Keratinocyte (primary cell): ENCODE data around the gene TRAPPC2. TPM values are rescaled to one million over a fixed set of nuclear protein-coding genes. Genes with fewer than 3 reads are reported as not detected.

Experiments
- DNase-seq: peaks from one replicate; pipeline ENCODE4 v3.0.0-alpha.2; 2011; ENCODE audit warnings: low read depth, missing footprints, low spot score
- FAIRE-seq: peaks from 2 replicates; lab custom pipeline; 2011; peaks lifted over from hg19 to GRCh38; lab: Jason Lieb, UNC
- H2AFZ ChIP-seq: 2 replicates; pipeline ENCODE4 v1.6.0; 2012; ENCODE audit warnings: low read length, control low read depth, inconsistent platforms; ENCODE audit not compliant: control insufficient read depth
- H3K27ac ChIP-seq: 2 replicates; pipeline ENCODE4 v1.5.1; 2011; ENCODE audit warnings: low read length; ENCODE audit not compliant: control insufficient read depth, insufficient read depth
- H3K27me3 ChIP-seq: 3 replicates; pipeline ENCODE4 v1.6.0; 2011; ENCODE audit warnings: low read length; ENCODE audit not compliant: control insufficient read depth, insufficient read depth; ENCODE audit errors: extremely low read depth
- H3K36me3 ChIP-seq, 2 experiments: 2 replicates in 1 of 2; 3 replicates in 1 of 2; pipeline ENCODE4 v1.5.1; 2011; ENCODE audit warnings: low read length in 2 of 2, mild to moderate bottlenecking in 1 of 2; ENCODE audit not compliant: control insufficient read depth in 2 of 2, insufficient read depth in 2 of 2; ENCODE audit errors: extremely low read depth in 1 of 2
- H3K4me1 ChIP-seq: 3 replicates; pipeline ENCODE4 v1.5.1; 2011; ENCODE audit warnings: low read length; ENCODE audit not compliant: control insufficient read depth, insufficient read depth; ENCODE audit errors: extremely low read depth
- H3K4me2 ChIP-seq: 3 replicates; pipeline ENCODE4 v1.6.0; 2011; ENCODE audit warnings: low read depth, low read length; ENCODE audit not compliant: control insufficient read depth, insufficient read depth; ENCODE audit errors: extremely low read depth
- H3K4me3 ChIP-seq, 3 experiments: fragments of 200-600 bp in 1 of 3; sonication (generic) in 1 of 3; 2 replicates in 2 of 3; 3 replicates in 1 of 3; pipeline ENCODE4 v1.5.1; 2011 to 2016; ENCODE audit warnings: low read length in 3 of 3, mild to moderate bottlenecking in 3 of 3, control low read depth in 2 of 3, inconsistent platforms in 1 of 3, low read depth in 1 of 3, mixed read lengths in 1 of 3, mixed run types in 1 of 3, moderate library complexity in 1 of 3; ENCODE audit not compliant: control insufficient read depth in 2 of 3, insufficient read depth in 2 of 3; ENCODE audit errors: extremely low read depth in 1 of 3
- H3K79me2 ChIP-seq: 2 replicates; pipeline ENCODE4 v1.6.0; 2012; ENCODE audit warnings: low read length; ENCODE audit not compliant: control insufficient read depth, insufficient read depth
- H3K9ac ChIP-seq: 3 replicates; pipeline ENCODE4 v1.6.0; 2011; ENCODE audit warnings: low read length; ENCODE audit not compliant: control insufficient read depth, insufficient read depth; ENCODE audit errors: extremely low read depth
- H3K9me1 ChIP-seq: 3 replicates; pipeline ENCODE4 v1.6.0; 2011; ENCODE audit warnings: low read length; ENCODE audit not compliant: control insufficient read depth, insufficient read depth; ENCODE audit errors: extremely low read depth
- H3K9me3 ChIP-seq: 2 replicates; pipeline ENCODE4 v1.5.1; 2012; ENCODE audit warnings: low read depth, low read length; ENCODE audit not compliant: control insufficient read depth
- H4K20me1 ChIP-seq: 3 replicates; pipeline ENCODE4 v1.6.0; 2011; ENCODE audit warnings: low read length; ENCODE audit not compliant: control insufficient read depth, insufficient read depth; ENCODE audit errors: extremely low read depth
- EZH2 ChIP-seq: IDR thresholded peaks from one replicate; pipeline ENCODE4 v1.6.1; 2012; ENCODE audit warnings: inconsistent platforms, mild to moderate bottlenecking, low read length, moderate library complexity
- dilution Hi-C: fragments of 300-500 bp; cut with MboI; formaldehyde crosslinking; loops from one replicate; pipeline ENCODE4 v1.7.0; 2020; ENCODE audit warnings: low sequenced_read_pairs; ENCODE audit not compliant: extremely low pct_ligation_motif_present
- polyA plus RNA-seq, 5 experiments: library from polyadenylated mRNA; depleted of rRNA in 3 of 5; stranded (reverse) in 3 of 5; stranded (forward) in 1 of 5; unstranded in 1 of 5; fragments of >200 nt; gene quantifications; 1 replicate in 1 of 5; 2 replicates in 3 of 5; 3 replicates in 1 of 5; pipeline versions ENCODE4 v1.2.1 to v1.2.3, GENCODE V29; 2011 to 2012; ENCODE audit warnings: missing spikeins in 2 of 5, low read depth in 1 of 5, low replicate concordance in 1 of 5
- TF ChIP-seq, protein P1 (sequence below), 3 experiments: IDR thresholded peaks in 1 of 3; conservative IDR thresholded peaks in 1 of 3; optimal IDR thresholded peaks in 1 of 3; 2 replicates in 2 of 3; 3 replicates in 1 of 3; pipeline versions ENCODE3 to v1.5.1; 2011; ENCODE audit warnings: low read length in 3 of 3, mild to moderate bottlenecking in 3 of 3, moderate library complexity in 2 of 3, control low read depth in 1 of 3, inconsistent platforms in 1 of 3; ENCODE audit not compliant: insufficient read depth in 2 of 3; ENCODE audit errors: extremely low read depth in 1 of 3

TRAPPC2 gene
- polyA plus RNA-seq, 1 donor (not counting 4 experiments of a cell fraction or from before 2014, with no cell fraction given), result 19.0 TPM

DNA sequence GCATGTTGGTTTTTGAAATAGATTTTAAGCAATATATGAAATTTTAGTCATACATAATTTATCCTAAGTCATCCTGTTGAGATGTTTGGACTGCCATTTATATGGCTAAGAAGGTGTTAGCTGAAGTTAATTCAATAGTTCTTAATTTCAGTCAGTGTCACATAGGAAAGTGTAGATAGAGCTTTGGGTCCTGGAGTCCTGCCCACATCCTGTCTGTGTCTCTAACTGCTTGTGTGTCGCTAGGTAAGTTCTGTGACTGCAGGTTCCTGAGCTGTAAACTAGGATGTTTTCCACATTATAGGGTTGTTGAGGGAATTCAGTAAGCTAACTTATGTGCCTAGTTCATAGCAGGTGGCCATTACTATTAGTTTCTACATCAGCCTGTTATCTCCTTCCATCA, 20.8 kb upstream of the TRAPPC2 start:
- DNase-seq, result no peak
- dilution Hi-C loops, result no loop called here
- H3K9ac ChIP-seq, result no peak overlapping the region
- no peak overlapping the region for H3K4me3 ChIP-seq
- peaks cover 15 to 20% of the 10 kb centered on the region in 2 experiments for H3K36me3 ChIP-seq
- no peaks in the 10 kb centered on the region for H3K9me3 ChIP-seq
- no peak overlapping the region for H3K4me2 ChIP-seq
- H3K9me1 ChIP-seq, result no peaks in the 10 kb centered on the region
- no peaks in the 10 kb centered on the region for H3K79me2 ChIP-seq
- H3K4me1 ChIP-seq, result peaks cover 9% of the 10 kb centered on the region
- H2AFZ ChIP-seq, result no peak overlapping the region
- TF ChIP-seq, protein P1, sequence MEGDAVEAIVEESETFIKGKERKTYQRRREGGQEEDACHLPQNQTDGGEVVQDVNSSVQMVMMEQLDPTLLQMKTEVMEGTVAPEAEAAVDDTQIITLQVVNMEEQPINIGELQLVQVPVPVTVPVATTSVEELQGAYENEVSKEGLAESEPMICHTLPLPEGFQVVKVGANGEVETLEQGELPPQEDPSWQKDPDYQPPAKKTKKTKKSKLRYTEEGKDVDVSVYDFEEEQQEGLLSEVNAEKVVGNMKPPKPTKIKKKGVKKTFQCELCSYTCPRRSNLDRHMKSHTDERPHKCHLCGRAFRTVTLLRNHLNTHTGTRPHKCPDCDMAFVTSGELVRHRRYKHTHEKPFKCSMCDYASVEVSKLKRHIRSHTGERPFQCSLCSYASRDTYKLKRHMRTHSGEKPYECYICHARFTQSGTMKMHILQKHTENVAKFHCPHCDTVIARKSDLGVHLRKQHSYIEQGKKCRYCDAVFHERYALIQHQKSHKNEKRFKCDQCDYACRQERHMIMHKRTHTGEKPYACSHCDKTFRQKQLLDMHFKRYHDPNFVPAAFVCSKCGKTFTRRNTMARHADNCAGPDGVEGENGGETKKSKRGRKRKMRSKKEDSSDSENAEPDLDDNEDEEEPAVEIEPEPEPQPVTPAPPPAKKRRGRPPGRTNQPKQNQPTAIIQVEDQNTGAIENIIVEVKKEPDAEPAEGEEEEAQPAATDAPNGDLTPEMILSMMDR (optimal IDR thresholded peaks at IDR 0.05 in 1 of 3, IDR thresholded peaks at IDR 0.05 in 1 of 3, conservative IDR thresholded peaks at IDR 0.05 in 1 of 3; ENCODE audit: extremely low read depth in 1 of 3, insufficient read depth in 2 of 3, low read length in 3 of 3), result no peak
- no peak for TF ChIP-seq EZH2
- H4K20me1 ChIP-seq, result no peaks in the 10 kb centered on the region
- no peaks in the 10 kb centered on the region for H3K27me3 ChIP-seq
- FAIRE-seq, result no peak
- H3K27ac ChIP-seq, result no peak overlapping the region

DNA sequence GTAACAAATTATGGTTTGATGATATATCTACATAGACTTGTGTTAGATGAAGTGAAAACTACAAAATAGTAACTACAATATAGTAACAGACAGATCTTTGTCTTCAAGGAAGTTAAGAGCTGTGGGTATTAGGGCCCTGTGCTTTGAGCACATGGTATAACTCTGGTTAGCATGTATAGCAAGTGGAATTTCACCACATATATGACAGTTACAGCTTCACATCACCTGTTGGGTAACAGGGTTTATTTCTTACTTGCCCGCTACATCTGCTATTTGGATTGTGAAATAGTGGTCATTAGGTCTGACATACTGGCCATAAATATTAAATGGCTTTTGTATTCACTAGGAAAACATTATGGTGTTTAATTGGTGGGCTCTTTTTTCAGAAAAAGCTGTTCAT, 20.3 kb upstream of the TRAPPC2 start:
- Histone ChIP-seq H3K4me1 (peaks cover 9% of the 10 kb centered on the region), H3K27me3 (no peaks in the 10 kb centered on the region), H3K9ac (no peak overlapping the region), H3K27ac (no peak overlapping the region), H3K4me2 (no peak overlapping the region), H2AFZ (no peak overlapping the region), H3K79me2 (no peaks in the 10 kb centered on the region), H3K9me1 (no peaks in the 10 kb centered on the region), H3K9me3 (no peaks in the 10 kb centered on the region), H3K36me3 (peaks cover 13 to 20% of the 10 kb centered on the region in 2 experiments), H3K4me3 (no peak overlapping the region), H4K20me1 (no peaks in the 10 kb centered on the region)
- dilution Hi-C loops, result no loop called here
- DNase-seq (no peak), FAIRE-seq (no peak)
- TF ChIP-seq EZH2, result no peak
- TF ChIP-seq, protein P1 (optimal IDR thresholded peaks at IDR 0.05 in 1 of 3, IDR thresholded peaks at IDR 0.05 in 1 of 3, conservative IDR thresholded peaks at IDR 0.05 in 1 of 3; ENCODE audit: extremely low read depth in 1 of 3, insufficient read depth in 2 of 3, low read length in 3 of 3), result no peak
